Activated CD8-positive, alpha-beta memory T cell treated with anti-CD3 and anti-CD28 coated beads, Interleukin-2, amount 10 ng/mL, durations not matched to agents 7 days and 5 days (primary cell): ENCODE measurements around the gene ASTN2. TPM values are rescaled to one million over a fixed set of nuclear protein-coding genes. Genes with fewer than 3 reads are reported as not detected.

ENCODE experiments used
- ATAC-seq: fragments of 150-1000 bp; cut with Tn5 transposase; one replicate; pipeline ENCODE4 v1.10.0; 2021; ENCODE audit warnings: moderate library complexity
- CTCF ChIA-PET: fragments of 350-600 bp; sonication (Branson Sonifier 250); formaldehyde crosslinking; loops from one replicate; lab custom pipeline; 2021; ENCODE audit warnings: antibody characterized with exemption; lab: Charles Lee
- DNase-seq: peaks from one replicate; pipeline ENCODE4 v3.0.0-alpha.2; 2020
- H3K27ac Mint-ChIP-seq: one replicate; pipeline ENCODE4 v1.8.0; 2021; ENCODE audit warnings: mild to moderate bottlenecking, mixed read lengths
- H3K27me3 Mint-ChIP-seq: one replicate; pipeline ENCODE4 v1.8.0; 2021; ENCODE audit warnings: mixed read lengths
- H3K36me3 Mint-ChIP-seq: one replicate; pipeline ENCODE4 v1.8.0; 2021; ENCODE audit warnings: mild to moderate bottlenecking, mixed read lengths
- H3K4me1 Mint-ChIP-seq: one replicate; pipeline ENCODE4 v1.8.0; 2021; ENCODE audit warnings: mixed read lengths
- H3K4me3 Mint-ChIP-seq: one replicate; pipeline ENCODE4 v1.8.0; 2021; ENCODE audit warnings: mild to moderate bottlenecking, moderate library complexity, mixed read lengths
- H3K9me3 Mint-ChIP-seq: one replicate; pipeline ENCODE4 v1.8.0; 2022; ENCODE audit warnings: low read depth, mixed read lengths
- total RNA-seq, 2 experiments: library from RNA; stranded (reverse); gene quantifications; one replicate each; pipeline ENCODE4 v1.2.3, GENCODE V29; 2021

The ASTN2 gene
- total RNA-seq, 2 experiments from 2014 or later, result 4.0 to 5.4 TPM

DNA sequence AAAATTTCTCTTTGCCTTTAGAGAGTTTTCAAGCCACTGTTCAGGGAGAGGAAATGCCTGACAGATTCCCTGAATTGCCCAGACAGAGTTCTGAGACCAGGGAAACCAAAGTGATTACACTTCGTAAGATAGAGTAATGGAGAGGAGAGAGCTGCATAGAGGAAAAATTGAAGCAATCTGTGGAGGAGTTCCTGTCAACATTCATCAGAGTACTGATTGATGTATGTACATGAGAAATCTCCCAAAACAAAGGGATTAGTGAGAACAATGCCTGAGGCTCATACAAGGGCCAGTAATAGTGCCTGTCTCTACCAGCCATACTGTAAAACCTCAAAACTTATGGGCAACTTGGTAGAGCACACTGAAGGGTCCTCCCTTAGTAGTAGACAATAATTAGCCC lies 806.8 kb downstream of the ASTN2 start:
- Mint-ChIP-seq H3K4me1 (peaks cover 2% of the 10 kb centered on the region), H3K4me3 (no peak overlapping the region), H3K27ac (no peak overlapping the region), H3K36me3 (peaks cover 9% of the 10 kb centered on the region), H3K9me3 (peaks cover 4% of the 10 kb centered on the region), H3K27me3 (no peaks in the 10 kb centered on the region)
- CTCF ChIA-PET, result no interaction called here
- ATAC-seq (no peak), DNase-seq (no peak)

DNA sequence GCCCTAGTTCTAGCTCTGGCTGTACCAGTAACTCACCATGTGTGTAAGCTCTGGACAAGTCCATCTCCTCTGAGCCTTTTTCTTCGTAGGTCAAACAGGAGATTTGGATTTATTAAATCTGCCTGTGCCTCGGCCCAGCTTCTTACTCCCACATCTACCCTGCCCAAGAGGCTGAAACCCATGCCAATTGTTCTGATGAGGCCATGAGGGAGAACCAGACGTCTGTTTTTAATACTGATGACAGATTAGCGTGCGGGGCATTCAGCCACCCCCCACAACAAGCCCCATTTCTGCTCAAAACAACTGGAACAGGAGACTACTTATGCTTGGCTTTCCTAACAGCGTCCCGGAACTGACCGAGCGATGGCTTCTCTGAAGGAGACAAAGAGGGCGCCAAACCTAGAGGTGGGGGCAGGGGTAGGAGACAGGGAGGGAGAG lies 808.9 kb downstream of the ASTN2 start:
- peaks cover 2% of the 10 kb centered on the region for H3K36me3 Mint-ChIP-seq
- H3K4me3 Mint-ChIP-seq, result no peak overlapping the region
- H3K4me1 Mint-ChIP-seq, result no peaks in the 10 kb centered on the region
- CTCF ChIA-PET, result no interaction called here
- DNase-seq, result no peak
- H3K9me3 Mint-ChIP-seq, result peaks cover 2% of the 10 kb centered on the region
- H3K27ac Mint-ChIP-seq, result no peak overlapping the region
- ATAC-seq, result no peak
- H3K27me3 Mint-ChIP-seq, result no peaks in the 10 kb centered on the region

DNA sequence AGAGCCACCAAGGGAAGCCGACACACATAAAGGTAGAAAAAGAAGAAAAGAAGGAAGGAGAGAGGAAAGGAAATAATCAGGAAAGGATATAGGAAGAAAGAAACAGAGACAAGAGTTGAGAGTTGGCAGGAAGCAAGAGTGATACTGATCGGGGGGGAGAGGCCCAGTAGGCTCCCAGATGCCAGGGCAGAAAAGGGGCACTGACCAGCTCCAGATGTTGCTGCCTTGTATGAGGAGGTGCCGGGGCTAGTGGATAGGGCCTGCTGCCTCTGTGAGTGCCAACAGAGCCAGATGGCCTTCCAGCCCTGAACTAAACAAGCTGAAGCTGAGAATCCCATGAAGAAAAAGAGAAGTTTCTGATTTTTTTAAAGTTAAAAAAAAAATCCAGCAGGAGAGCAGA lies 809.8 kb downstream of the ASTN2 start:
- Mint-ChIP-seq H3K27me3 (no peaks in the 10 kb centered on the region), H3K36me3 (peaks cover 2% of the 10 kb centered on the region), H3K27ac (no peak overlapping the region), H3K4me1 (no peaks in the 10 kb centered on the region), H3K4me3 (no peak overlapping the region), H3K9me3 (peaks cover 2% of the 10 kb centered on the region)
- CTCF ChIA-PET, result no interaction called here
- ATAC-seq (no peak), DNase-seq (no peak)

DNA sequence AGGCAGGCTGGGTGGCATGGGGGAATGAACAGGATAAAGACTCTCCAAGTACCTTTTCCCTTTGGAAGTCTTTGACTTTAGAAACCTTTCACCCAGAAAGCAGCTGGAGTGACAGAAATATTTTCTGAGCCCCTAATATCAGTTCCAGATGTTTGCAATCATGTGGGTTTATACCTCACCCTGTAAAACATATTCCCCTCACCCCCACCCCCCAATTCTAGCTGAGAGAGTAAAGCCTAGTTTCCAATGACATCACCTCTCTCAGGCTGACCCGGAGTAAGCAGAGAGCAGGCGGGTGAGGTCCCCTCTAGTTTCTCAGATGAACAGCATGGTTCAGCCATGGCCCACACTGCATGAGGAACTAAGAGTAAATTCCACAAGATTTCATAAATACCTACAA lies 810.6 kb downstream of the ASTN2 start:
- Mint-ChIP-seq H3K4me1 (no peaks in the 10 kb centered on the region), H3K27ac (no peak overlapping the region), H3K9me3 (peaks cover 2% of the 10 kb centered on the region), H3K27me3 (no peaks in the 10 kb centered on the region), H3K36me3 (peaks cover 2% of the 10 kb centered on the region), H3K4me3 (no peak overlapping the region)
- ATAC-seq, result no peak
- CTCF ChIA-PET, result no interaction called here
- no peak for DNase-seq

DNA sequence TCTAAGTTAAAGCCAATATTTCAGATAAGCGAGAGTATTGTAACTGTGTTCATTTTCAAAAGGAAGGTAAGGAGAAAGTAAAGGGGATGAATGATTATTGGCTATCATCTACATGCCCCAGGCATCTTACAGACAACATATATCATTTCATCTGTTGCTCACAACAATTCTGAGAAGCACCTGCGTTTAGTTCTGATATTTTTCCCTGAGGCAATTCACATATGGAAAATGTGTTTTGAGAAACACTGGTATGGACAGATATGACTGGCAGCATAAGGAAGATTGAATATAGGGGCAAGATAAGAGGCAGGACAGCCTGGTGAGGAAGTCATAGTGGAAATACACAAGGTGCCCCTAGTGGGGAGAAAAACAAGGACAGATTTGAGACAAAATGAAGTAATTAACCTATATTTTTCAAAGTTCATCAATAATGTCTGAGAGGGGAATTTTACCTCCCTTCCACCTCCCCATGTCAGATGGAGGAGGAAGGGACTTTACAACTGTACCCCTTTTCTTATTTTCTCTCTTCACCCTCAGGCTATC lies 815.4 kb downstream of the ASTN2 start:
- H3K9me3 Mint-ChIP-seq, result no peaks in the 10 kb centered on the region
- H3K27me3 Mint-ChIP-seq, result no peaks in the 10 kb centered on the region
- CTCF ChIA-PET, result no interaction called here
- ATAC-seq (no peak), DNase-seq (no peak)
- no peaks in the 10 kb centered on the region for H3K4me1 Mint-ChIP-seq
- H3K36me3 Mint-ChIP-seq, result no peaks in the 10 kb centered on the region
- no peak overlapping the region for H3K27ac Mint-ChIP-seq
- H3K4me3 Mint-ChIP-seq, result no peak overlapping the region

DNA sequence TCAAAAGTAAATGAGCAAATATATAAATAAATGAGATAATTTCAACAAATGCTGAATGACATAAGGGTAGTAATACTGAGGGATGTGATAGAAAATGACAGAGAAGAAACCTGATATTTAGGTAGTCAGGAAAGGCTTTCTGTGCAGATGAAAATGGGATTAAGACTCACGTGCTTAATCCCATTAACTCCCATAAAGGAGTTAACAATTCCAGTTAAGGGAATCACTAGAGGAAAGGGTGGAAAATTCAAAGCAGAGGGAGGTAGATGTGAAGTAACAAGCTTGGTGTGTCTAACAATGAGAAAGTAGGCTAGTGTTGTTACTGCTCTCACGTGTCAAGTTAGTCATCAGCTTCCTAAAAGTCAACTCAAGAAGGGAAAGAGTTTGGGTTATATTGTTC lies 818.2 kb downstream of the ASTN2 start:
- Mint-ChIP-seq H3K27me3 (no peaks in the 10 kb centered on the region), H3K4me3 (no peak overlapping the region), H3K4me1 (no peaks in the 10 kb centered on the region), H3K9me3 (no peaks in the 10 kb centered on the region), H3K36me3 (no peaks in the 10 kb centered on the region), H3K27ac (no peak overlapping the region)
- no peak for DNase-seq
- CTCF ChIA-PET, result no interaction called here
- ATAC-seq, result no peak

DNA sequence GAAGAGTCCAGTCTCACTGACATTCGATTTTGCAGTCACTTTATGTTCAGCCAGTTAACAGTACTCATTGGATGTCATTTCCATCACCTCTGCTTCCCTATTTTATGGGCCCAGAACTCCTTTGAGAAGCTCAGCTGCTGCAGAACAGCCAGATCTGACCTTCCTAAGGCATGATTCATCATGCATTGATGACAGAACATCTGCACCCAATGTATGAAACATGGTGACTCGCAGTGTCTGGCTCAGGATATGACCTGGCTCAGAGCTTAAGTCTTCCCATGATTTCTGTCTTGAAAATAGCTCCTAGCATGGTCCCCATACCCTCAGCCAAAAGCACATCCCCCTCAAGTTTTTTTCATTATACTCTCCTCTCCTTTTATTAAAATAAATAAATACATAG lies 820.3 kb downstream of the ASTN2 start:
- CTCF ChIA-PET, result no interaction called here
- ATAC-seq (no peak), DNase-seq (no peak)
- no peaks in the 10 kb centered on the region for H3K4me1 Mint-ChIP-seq
- no peak overlapping the region for H3K27ac Mint-ChIP-seq
- peaks cover 2% of the 10 kb centered on the region for H3K36me3 Mint-ChIP-seq
- no peak overlapping the region for H3K4me3 Mint-ChIP-seq
- H3K27me3 Mint-ChIP-seq, result no peaks in the 10 kb centered on the region
- no peaks in the 10 kb centered on the region for H3K9me3 Mint-ChIP-seq

DNA sequence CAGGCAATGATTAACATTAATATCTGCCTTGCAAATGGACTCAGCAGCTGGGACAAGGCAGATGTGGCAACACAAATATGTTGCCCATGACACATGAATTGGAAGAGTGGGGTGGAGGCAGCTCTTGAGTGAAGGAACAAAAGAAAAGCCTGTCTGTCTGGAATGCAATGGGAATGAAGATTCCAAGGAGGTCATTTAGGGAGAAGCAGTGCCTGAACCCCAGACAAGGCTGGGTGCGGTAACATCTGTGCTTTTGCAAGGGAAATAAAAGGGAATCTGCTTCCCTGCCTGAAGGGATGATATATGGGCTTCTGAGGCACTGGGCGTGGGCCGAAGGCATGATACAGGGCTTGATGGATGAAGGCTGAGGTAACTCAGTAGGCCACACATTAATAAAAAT lies 821.9 kb downstream of the ASTN2 start:
- CTCF ChIA-PET, result no interaction called here
- H3K27me3 Mint-ChIP-seq, result no peaks in the 10 kb centered on the region
- peaks cover 4% of the 10 kb centered on the region for H3K9me3 Mint-ChIP-seq
- no peak overlapping the region for H3K4me3 Mint-ChIP-seq
- DNase-seq, result no peak
- ATAC-seq, result no peak
- no peaks in the 10 kb centered on the region for H3K4me1 Mint-ChIP-seq
- peaks cover 5% of the 10 kb centered on the region for H3K36me3 Mint-ChIP-seq
- H3K27ac Mint-ChIP-seq, result no peak overlapping the region

DNA sequence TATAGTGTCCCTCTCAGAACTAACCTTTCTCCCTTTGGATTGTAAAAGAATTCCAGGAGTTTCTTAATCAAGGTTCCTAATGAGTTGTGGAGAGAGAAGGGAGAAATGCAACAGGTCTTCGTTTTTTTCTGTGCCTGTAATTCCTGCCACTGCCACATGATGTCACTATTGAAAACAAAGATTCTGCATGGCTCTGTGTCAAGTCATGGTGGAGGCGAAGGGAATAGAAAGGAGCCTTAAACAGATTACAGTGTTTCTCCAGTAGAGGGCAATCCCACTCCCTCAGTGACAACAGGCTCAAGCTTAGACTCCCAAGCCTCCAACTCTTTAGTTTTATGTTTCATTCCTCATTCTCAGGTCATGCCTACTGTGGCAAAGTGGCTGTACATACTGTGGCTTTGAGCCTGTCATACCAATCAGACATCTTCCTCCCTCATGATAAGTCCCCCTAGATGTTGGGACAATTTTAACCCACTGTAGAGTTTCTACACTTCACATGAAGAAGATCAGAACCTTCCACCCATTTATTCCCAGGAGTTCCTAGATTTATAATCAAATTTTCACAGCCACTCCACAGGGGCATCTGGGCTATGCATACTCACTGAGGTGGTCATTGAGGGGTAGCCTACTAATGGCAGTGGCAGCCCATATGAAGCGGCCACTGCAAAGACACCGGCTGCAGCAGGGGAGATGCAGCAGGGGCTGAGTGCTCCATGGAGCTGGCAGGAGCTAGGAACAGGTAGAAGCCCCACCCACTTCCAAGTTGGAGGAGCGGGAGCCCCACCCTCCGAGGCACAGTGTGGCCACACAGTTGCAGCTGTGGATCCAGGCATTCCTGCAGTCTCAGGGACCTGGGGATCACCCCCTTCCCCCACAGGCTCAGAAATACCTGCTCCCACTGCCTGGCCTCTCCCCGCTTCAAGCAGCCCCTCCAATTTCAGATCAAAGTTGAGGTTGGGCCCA lies 825.2 kb downstream of the ASTN2 start:
- H3K36me3 Mint-ChIP-seq, result peaks cover 6% of the 10 kb centered on the region
- H3K9me3 Mint-ChIP-seq, result peaks cover 4% of the 10 kb centered on the region
- H3K27ac Mint-ChIP-seq, result no peak overlapping the region
- H3K4me1 Mint-ChIP-seq, result no peaks in the 10 kb centered on the region
- DNase-seq (peak; percentile 44), ATAC-seq (peak; percentile 58)
- H3K4me3 Mint-ChIP-seq, result no peak overlapping the region
- CTCF ChIA-PET, result interaction anchor here (1.0 kb wide), 1 partner anchor 57 kb away, joined by 3 read pairs; no protein-coding TSS in a partner anchor
- H3K27me3 Mint-ChIP-seq, result no peaks in the 10 kb centered on the region

DNA sequence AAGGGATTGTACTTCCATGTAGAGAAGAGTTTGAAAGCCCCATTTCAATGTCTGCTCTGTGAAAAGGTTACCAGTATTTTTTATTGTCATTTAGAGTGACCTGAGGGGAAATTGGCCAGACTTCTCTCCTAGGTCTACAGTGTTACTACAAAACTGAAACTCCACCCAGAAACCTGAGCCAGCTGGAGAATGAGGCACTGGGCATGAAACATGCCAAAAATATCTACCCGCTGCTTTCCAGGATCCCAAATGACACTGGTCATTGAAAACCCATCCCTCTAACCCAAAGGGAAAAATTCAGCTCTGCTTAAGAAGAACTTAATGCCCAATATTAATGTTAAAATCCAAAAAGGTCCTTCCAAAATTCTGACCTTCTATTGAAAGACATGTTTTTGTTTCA lies 826.9 kb downstream of the ASTN2 start:
- no peak for ATAC-seq
- Mint-ChIP-seq H3K9me3 (peaks cover 4% of the 10 kb centered on the region), H3K36me3 (peaks cover 7% of the 10 kb centered on the region), H3K4me1 (no peaks in the 10 kb centered on the region), H3K27ac (no peak overlapping the region), H3K27me3 (no peaks in the 10 kb centered on the region), H3K4me3 (no peak overlapping the region)
- no peak for DNase-seq
- CTCF ChIA-PET, result no interaction called here

DNA sequence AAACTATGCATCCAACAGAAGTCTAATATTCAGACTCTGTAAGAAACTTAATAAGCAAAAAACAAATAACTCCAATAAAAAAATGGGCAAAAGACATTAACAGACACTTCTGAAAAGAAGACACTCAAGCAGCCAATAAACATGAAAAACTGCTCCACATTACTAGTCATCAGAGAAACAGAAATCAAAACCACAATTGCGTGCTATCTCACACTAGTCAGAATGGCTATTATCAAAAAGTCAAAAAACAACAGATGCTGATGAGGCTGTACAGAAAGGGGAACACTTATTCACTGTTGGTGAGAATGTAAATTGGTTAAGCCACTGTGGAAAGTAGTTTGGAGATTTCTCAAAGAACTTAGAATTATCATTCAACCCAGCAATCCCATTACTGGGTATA lies 829.0 kb downstream of the ASTN2 start:
- Mint-ChIP-seq H3K4me3 (no peak overlapping the region), H3K27me3 (no peaks in the 10 kb centered on the region), H3K4me1 (no peaks in the 10 kb centered on the region), H3K36me3 (peaks cover 7% of the 10 kb centered on the region), H3K9me3 (peaks cover 4% of the 10 kb centered on the region), H3K27ac (no peak overlapping the region)
- ATAC-seq, result no peak
- CTCF ChIA-PET, result no interaction called here
- no peak for DNase-seq

DNA sequence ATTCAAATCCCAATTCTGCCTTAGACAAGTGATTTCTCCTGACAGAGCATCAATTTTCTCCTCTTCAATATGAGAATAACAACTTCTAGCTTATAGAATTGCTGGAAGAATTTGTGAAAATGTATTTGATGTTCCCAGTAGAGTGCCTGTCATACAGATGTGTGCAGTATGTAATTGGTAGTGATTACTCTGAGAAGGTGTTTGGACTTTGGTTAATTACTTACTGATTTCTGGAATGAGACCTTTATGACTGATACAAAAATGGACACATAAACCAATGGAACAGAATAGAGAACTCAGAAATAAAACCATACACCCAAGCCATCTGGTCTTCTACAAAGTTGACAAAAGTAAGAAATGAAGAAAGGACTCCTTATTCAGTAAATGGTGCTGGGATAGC lies 829.7 kb downstream of the ASTN2 start:
- Mint-ChIP-seq H3K4me1 (no peaks in the 10 kb centered on the region), H3K27ac (no peak overlapping the region), H3K4me3 (no peak overlapping the region), H3K36me3 (peaks cover 7% of the 10 kb centered on the region), H3K27me3 (no peaks in the 10 kb centered on the region), H3K9me3 (peaks cover 4% of the 10 kb centered on the region)
- ATAC-seq (no peak), DNase-seq (no peak)
- CTCF ChIA-PET, result no interaction called here

DNA sequence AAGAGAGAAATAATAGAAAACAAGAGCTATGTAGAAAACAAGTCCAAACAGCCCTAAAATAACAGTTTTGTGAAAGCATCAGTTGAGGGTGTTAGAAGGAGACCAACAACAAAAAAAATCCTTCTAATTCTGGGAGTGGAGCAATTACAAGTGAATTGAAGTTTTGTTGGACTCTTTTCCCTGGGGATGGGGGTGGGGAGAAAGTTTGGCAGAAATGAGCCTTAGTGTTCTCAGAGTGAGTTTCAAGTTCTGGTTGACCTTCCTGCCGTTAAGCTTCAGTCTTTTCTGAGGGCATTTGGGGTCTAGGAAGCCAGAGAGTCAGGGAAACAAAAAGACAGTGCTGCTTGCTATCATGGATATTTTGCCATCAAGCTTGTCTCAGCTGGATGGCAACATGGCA lies 834.0 kb downstream of the ASTN2 start:
- CTCF ChIA-PET, result no interaction called here
- Mint-ChIP-seq H3K27me3 (no peaks in the 10 kb centered on the region), H3K36me3 (peaks cover 2% of the 10 kb centered on the region), H3K27ac (no peak overlapping the region), H3K4me3 (no peak overlapping the region), H3K4me1 (no peaks in the 10 kb centered on the region), H3K9me3 (no peaks in the 10 kb centered on the region)
- DNase-seq, result no peak
- ATAC-seq, result no peak

DNA sequence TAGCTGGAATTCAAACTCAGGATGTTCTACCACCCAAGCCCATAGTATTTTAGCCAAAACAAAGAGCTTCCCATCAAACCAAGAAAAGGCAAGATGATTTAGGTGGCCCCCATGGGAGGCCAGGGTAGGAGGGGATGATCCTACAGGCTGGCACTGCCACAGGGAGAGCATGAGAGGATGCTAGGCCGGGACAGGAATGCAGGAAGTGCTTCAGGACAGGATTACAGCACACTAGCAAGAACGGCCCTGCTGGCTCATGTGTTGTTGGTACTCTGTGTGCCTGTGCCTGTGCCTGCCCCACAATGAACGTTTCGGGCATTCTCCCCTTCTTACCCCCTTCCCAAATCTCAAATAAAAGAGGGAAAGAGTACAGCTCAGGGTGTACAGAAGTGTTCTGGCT lies 838.5 kb downstream of the ASTN2 start:
- Mint-ChIP-seq H3K9me3 (no peaks in the 10 kb centered on the region), H3K27me3 (no peaks in the 10 kb centered on the region), H3K36me3 (no peaks in the 10 kb centered on the region), H3K4me3 (no peak overlapping the region), H3K27ac (no peak overlapping the region), H3K4me1 (no peaks in the 10 kb centered on the region)
- DNase-seq (no peak), ATAC-seq (no peak)
- CTCF ChIA-PET, result no interaction called here
